HG02852 (cell line): ENCODE results near the gene TTLL1.
A peak's percentile ranks its signal among the peaks of the same experiment; 100 is the strongest.
"Not testable (repeated sequence)": the region's sequence is repeated elsewhere in the genome, so short reads cannot be mapped to it uniquely, and the experiment has no call there.

Experiments used
- ATAC-seq: cut with Tn5 transposase; IDR thresholded peaks from one replicate; pipeline ENCODE4 v1.9.1; 2021; ENCODE audit warnings: mild to moderate bottlenecking, moderate library complexity; ENCODE audit not compliant: unreplicated experiment

The TTLL1 gene

GRCh38 chr22:43077121-43077877 lies 11.9 kb downstream of the TTLL1 start:
- ATAC-seq = no peak

- ATAC-seq = no peak
Observed at GRCh38 chr22:43066844-43067385, 22.3 kb downstream of the TTLL1 start.

- ATAC-seq = no peak
Observed at GRCh38 chr22:43066134-43066533, 23.1 kb downstream of the TTLL1 start.

GRCh38 chr22:43060183-43060582 lies 29.0 kb downstream of the TTLL1 start:
- ATAC-seq = no peak

GRCh38 chr22:43057641-43058040 lies 31.6 kb downstream of the TTLL1 start:
- no peak for ATAC-seq

GRCh38 chr22:43053176-43053575 lies 36.0 kb downstream of the TTLL1 start:
- ATAC-seq = no peak

- ATAC-seq = no peak
Observed at GRCh38 chr22:43050995-43051394, 38.2 kb downstream of the TTLL1 start.

GRCh38 chr22:43047605-43048004 lies 41.6 kb downstream of the TTLL1 start:
- ATAC-seq = no peak

- ATAC-seq = no peak
Observed at GRCh38 chr22:43044290-43044712, 44.9 kb downstream of the TTLL1 start.

- ATAC-seq = no peak
Observed at GRCh38 chr22:43042101-43042780, 47.0 kb downstream of the TTLL1 start.

- no peak for ATAC-seq
Observed at GRCh38 chr22:43039800-43040199, 49.4 kb downstream of the TTLL1 start.

- ATAC-seq = no peak
Observed at GRCh38 chr22:43038325-43038724, 50.9 kb downstream of the TTLL1 start.

GRCh38 chr22:43036282-43036829 lies 52.8 kb downstream of the TTLL1 start:
- ATAC-seq = no peak

- no peak for ATAC-seq
Observed at GRCh38 chr22:43035250-43035649, 53.9 kb downstream of the TTLL1 start.

- no peak for ATAC-seq
Observed at GRCh38 chr22:43031617-43032016, 57.6 kb downstream of the TTLL1 start.

GRCh38 chr22:43018615-43019014 lies 70.6 kb downstream of the TTLL1 start:
- no peak for ATAC-seq

GRCh38 chr22:43017525-43018460 lies 71.4 kb downstream of the TTLL1 start:
- ATAC-seq = no peak

GRCh38 chr22:43016150-43016549 lies 73.0 kb downstream of the TTLL1 start:
- not testable (repeated sequence) for ATAC-seq

- no peak for ATAC-seq
Observed at GRCh38 chr22:43015677-43016042, 73.5 kb downstream of the TTLL1 start.

GRCh38 chr22:43014869-43015676 lies 74.1 kb downstream of the TTLL1 start, which contains the start of gene PACSIN2:
Gene PACSIN2 (minus strand): TSS chr22:43015149. CDS start chr22:42912080, 103,069 bp downstream.
- peak; percentile 91 for ATAC-seq
